Inferior parietal cortex (tissue), 1 donor: ENCODE results near the gene CYGB.
"Not testable (repeated sequence)": the region's sequence is repeated elsewhere in the genome, so short reads cannot be mapped to it uniquely, and the experiment has no call there.

Experiments used
- DNase-seq: peaks from one replicate; pipeline ENCODE4 v3.0.0-alpha.2; 2016; ENCODE audit errors: extremely low spot score

CYGB gene

DNA sequence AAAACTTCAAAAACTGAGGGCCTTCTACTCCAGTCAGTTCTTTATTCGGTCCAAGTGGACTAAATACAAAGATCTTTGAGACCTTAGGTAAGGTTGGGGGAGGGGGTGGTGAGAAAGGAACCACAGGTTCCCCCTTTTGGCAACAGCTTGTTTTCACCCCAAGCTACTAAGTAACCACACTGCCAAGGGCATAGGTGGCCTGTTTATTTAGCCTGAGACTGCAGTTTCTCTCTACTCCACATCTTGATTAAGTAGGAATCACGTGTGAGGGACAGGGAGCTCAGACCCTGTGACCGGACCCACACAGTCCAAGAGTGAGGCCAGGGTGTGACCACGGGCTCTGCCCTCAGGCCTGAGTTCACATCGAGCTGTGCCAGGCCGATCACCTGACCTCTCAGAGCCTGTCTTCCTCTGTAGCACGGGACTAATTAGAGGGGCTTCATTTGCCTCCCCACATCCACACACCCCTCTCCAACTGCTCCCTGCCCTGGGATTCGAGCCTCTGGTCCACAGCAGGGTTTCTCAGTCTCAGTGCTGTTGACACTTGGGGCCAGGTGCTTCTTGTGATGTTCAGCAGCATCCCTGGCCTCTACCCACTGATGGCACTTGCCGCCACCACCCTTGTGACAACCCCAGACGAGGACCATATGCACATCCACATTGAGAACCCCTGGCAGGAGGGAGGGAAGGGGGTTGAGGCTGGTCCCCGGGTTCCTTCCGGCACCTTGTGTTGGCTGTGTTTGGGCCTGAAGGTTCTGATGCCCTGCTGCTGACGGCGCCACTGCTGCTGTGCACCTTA is 30.3 kb upstream of the CYGB start:
- no peak for DNase-seq

DNA sequence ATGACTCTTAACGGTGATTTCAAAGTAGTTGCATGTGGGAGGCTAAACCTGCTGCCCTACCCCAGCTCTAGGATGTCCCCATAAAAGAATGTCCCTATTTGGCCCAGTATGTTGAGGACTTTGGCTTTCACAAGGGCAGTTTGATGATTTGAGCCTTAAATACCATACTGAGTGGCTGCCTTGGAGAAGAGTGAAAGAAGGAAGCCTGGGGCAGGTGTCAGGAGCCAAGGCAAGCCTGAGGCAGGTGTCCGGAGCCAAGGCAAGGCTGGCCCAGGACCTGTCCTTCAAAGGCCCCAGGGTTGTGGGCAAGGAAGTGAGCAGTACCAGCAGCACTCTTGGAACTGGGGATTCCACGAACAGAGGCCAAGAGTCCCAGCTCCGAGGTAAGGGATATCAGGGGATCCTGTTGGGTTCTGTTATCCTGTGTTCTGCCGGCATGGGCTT is 29.5 kb upstream of the CYGB start:
- no peak for DNase-seq

DNA sequence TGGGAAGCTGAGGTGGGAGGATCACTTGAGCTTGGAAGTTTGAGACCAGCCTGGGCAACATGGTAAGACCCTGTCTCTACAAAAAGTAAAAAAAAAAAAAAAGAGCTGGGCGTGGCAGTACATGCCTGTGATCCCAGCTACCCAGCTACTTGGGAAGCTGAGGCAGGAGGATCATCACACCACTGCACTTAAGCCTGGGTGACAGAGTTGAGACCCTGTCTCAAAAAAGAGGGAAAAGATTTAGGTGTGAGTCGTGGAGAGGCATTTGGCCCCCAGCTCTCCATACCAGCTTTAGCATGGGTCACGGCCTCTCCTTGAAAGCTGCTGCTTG is 29.1 kb upstream of the CYGB start:
- DNase-seq, result no peak

DNA sequence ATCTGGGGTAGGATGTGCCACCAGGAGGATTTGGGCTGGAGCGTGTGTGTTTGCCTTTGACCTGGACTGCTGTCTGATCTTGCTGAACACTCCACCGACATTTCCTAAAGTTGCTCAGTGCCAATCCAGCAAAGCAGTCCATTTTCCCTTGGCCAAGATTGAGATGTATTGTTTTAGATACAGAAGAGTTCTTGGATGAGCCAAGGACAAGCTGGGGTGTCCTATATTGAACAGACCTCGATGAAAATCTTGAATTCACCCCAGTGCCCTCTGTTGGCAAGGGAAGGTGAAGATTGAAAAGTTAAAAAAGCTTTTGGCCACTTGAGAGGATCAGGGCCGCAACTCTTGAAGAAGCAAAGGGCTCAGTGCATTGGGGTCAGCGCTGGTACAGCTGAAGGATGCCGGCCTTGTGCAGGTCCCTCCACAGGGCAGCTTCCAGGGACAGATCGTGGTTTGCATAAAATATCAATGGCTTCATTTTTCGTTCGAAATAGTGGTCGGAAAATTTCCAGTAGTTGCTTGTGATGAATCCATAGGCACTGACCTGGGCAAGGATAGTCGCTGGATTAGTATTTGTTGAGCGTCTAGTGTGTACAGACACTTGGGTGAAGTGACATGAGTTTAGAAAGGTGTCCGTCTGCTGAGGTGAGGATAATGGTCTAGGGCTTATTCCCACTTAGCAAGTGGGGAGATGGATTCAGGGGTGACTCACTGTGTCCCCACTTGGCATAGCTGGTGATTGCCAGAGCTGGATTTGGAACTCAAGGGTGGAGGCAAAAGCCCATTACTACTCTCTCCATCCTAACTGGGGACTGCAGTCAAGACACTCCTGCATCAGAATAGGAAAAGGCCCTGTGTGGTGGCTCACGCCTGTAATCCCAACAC is 28.5 kb upstream of the CYGB start:
- DNase-seq, result no peak

DNA sequence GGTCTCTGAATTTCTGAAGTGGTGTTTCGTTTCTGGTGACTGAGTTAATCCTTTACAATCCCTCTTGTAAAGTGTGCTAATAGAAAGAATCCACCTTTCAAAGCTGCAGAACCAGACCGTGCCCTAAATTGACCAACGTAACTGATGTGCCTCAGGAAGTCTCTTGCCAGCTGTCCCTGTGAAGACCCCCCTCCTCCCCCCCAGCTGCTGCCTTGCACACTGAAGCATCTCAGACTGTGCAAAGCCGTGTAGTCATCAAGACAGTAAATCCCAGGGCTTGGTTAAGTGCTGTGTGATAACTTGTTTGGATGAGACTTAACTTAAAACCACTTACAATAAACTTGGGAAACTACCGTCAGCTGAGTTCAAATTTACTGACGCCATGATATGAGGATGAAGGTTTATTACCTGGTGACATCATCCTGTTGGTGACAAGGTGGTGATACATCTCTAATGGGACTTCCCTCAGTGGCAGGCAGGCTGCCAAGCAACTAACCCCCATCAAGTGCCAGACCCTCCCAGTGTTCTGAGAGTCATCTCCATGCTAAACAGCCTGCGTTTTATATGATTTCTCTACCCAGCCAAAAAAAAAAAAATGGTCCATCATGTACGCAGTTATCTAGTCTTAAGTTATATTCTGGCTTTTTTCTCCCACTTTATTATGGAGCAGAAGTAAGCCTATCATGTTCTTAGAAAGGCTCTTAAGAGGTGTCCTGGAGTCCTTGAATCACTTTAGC is 27.6 kb upstream of the CYGB start:
- not testable (repeated sequence) for DNase-seq

DNA sequence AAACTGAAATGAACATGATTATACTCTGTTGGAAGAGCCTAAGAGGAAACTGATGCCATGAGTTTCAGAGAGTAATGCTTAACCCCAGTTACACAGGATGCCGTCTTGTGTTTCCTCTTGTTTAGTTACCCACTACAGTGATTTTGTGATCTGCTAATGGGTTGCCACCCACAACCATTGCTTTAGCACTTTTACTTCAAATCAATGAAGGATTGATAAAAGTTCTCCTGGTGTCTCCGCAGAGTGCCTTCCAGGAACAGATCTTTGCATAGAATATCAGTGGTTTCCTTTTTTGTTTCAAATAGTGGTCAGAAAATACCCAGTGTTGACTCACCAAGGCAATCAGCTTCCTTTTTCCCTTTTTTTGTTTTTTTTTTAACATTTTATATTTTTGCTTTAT is 25.9 kb upstream of the CYGB start:
- not testable (repeated sequence) for DNase-seq

DNA sequence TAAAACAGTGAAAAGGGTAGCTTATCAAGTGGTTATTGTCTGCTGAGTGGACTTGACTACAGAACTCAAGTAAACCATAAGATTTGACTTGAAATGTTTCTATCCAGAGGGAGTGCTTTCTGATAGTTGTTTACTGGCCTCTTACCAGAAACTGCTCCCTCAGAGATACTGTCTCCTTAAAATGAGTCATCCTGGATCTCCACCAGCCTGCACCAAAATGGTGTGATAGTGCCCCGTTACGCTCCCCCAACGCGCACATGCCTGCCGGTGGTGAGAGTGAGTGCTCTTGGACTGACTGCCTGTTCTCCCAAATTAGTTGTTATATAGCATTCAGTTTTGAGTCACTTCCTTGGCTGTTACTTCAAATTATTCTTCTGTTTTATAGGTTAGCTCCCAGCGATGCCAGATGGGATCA is 25.2 kb upstream of the CYGB start:
- peak; percentile 64 for DNase-seq

DNA sequence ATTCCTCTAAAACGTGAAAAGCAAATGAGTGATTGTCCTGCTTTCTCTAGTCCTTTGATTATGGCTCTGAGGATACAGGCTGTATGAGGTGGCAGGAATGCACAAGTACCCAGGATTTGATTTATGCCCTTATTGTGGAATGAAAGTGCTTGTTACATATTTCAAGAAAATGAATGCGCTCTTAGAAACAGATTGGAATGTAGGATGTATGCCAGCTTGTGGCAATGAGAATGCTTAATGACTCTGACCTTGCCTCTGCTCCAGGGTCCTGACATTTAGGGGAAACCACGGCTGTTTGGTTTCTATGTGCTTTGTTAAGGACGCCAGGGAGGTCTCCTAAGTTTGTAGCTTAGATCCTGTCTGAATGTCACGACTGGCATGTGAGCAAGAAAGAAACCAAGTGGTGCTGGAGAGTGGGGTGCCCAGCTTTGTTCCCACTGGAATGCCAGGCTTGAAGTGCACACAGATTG is 24.3 kb upstream of the CYGB start:
- no peak for DNase-seq

DNA sequence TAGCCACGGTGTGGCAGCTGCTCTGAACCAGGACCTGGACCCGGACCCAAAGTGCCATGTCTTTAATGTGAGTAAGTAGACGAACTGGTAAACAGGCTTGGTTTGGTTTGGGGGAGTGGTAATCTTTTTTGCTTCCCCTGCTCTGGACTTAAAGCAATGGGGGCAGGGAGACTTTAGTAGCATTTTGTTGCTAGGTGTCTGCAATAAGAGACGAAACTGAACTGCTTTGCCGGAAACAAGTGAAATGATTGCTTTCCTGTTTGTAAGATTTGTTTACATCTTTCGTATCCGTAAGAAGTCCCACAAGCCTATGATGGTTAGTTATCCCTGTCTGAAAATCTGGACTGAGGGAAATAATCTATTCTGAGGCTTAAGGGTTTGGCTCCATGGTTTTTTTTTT is 23.8 kb upstream of the CYGB start:
- no peak for DNase-seq

DNA sequence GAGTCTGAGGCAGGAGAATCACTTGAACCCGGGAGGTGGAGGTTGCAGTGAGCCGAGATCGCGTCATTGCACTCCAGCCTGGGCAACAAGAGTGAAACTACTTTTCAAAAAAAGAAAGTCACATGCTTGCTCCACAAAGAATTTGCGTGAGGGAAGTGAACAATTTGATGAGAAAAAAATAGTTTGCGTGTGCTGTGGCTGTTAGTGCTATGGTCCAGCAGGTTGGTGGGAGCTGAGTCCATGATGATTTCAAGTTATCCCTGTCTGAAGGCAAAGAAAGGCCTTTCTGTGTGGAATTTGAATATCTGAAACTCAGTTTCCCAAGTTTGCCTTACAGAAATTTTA is 23.3 kb upstream of the CYGB start:
- no peak for DNase-seq

DNA sequence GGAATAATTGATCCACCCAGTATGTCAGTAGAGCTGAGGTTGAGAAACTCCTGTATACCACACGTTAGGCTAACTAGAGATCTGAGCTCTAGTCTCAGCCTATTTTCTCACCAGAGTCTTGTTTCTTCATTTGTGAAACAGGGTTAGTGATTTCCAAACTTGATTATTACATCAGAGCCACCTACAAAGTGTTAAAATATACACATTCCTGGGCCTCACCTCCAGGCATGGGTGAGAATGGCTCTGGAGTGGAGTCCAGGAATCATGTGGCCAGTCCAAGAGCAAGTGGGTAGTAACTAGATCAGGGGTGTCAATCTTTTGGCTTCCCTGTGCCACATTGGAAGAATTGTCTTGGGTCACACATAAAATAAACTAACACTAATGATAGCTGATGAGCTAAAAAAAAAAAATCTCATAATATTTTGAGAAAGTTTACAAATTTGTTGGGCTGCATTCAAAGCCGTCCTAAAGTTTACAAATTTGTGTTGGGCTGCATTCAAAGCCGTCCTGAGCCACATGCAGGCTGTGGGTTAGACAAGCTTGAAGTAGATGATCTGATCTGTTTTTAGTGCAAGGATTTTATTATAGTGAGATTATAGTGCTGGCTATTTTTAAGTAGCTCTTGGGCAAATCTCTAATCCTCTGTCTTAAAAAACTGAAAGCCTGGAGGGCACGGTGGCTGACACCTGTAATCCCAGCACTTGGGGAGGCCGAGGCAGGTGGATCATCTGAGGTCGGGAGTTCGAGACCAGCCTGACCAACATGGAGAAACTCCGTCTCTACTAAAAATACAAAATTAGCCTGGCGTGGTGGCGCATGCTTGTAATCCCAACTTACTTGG is 22.7 kb upstream of the CYGB start:
- DNase-seq, result no peak

DNA sequence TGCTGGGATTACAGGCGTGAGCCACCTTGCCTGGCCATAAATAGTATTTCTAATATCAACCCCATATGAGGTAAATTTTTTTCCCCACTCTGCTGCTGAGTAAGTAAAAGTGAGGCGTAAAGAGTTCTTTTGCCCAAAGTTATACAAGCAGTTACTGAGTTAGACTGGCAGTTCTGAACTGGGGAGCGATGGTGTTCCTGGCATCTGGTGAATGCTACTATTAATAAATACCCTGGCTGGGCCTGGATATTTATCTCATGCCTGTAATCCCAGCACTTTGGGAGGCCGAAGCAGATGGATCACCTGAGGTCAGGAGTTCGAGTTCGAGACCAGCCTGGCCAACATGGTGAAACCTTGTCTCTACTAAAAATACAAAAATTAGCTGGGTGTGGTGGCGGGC is 22.0 kb upstream of the CYGB start:
- not testable (repeated sequence) for DNase-seq

DNA sequence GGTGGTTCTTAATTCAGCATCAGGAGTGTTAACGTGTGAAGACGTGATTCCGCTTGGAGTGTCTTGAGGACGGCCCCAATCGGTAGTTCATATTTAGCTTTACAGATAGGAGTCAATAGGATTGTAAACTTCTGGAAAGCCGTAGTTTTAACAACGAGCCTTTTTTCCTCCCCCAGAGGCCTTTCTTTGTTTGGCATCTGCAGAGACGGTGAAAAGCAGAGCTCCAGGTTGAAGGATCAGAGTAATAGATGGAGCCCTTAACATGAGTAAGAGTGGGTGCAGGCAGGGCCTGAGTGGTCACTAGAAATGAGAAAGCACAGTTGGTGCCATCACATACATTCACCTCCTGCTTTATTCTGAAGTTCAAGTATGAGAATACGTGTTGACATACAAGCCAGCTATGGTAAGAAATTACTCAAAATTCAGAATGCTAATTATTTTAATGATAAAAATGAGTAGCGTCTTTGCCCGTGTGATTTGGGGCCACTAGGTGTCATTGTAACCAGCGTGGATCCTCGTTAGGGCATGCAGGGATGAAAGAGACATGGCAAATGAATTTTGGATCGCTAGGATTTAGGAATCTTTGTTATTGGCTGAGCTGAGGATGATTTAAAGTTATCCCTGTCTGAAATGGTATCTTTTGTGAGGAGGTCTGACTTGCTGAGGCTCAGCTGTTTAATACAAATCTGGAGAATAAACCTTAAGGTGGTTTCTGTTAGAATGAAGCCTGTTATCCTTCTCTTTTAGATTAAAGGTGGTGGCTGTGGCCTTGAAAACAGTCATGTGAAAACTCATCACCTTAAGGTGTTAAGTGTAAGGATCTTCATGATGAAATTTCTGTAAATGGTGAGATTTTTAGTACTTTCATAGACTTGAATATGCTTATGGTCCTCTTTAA is 20.9 kb upstream of the CYGB start:
- peak; percentile 52 for DNase-seq

DNA sequence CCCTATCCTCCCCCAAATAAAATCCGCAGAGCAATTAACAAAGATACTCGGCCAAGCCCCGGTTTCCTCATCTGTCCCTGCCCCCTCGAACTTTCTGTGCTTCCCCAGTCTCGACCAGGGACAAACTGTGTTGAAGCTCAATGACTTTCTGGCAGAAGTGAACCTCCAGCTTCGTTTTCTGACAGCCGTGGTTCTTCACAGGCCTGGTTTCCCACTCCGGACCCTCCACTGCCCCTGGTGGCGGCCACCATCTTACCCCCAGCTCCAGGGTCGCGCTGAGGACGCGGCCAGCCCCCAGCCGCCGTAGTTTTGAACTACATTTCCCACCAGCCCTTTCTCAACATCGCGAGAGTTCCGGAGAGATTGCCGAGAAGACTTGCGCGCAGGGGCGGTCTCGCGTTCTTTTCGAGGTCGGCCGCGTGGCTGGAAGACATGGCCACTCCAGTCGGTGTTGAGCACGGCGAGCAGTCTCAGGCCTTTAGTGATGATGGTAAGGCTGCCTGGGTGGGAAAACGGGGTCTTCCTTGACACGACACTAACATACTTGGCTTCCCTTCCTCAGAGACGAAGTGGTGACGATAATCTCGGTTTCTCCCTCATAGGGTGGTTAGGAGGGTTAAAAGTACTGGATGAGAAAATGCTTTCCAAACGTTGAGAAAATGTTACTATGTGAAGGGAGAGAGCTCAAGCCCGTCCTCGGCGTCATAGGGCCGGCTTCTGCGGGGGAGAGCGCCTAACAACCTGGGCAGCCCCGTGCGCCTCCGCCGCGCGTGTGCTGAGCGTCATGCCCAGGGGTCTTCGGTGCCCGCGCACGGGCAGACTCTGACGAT is 20.1 kb upstream of the CYGB start:
- DNase-seq, result peak; percentile 93

DNA sequence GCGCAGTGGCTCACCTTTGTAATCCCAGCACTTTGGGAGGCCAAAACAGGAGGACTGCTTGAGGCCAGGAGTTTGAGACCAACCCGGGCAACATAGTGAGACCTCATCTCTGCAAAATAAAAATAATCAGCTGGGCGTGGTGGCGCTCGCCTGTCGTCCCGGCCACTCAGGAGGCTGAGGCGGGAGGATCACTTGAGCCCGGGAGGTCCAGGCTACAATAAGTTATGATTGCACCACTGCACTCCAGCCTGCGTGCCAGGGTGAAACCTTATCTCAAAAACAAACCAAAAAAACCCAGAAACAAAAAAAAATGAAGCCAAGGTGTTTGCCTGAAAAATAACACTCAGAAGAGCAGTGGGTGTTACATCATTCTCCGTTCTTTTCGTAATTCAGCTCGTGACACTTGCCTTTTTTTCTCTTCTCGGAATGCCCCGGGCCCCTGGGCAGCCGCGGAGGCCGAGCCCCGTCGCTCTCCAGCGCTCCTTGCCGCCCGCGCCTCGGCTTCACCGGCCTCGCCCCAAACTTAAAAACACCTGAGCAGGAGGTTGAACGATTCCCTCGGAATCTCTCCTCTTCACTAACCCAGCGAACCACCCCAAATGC is 19.4 kb upstream of the CYGB start:
- DNase-seq, result no peak

DNA sequence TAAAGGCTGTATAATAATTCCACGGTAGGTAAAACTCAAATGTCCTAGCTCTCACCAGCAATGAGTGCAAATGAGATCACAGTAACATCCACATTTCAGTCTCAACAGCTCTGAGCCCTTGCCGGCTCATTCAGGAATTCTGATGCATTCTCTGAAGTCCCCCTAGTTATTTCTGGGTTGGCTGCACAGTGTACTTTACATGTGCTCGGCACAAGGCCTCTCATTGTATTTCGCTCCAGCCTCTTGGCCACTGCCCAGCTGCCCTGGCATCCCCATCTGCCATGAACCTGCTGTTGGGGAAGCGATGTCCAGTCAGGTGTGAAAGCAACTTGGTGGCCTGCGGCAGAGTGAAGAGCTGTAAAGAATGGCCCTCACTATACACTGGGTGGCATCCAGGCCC is 16.6 kb upstream of the CYGB start:
- DNase-seq, result peak; percentile 69

DNA sequence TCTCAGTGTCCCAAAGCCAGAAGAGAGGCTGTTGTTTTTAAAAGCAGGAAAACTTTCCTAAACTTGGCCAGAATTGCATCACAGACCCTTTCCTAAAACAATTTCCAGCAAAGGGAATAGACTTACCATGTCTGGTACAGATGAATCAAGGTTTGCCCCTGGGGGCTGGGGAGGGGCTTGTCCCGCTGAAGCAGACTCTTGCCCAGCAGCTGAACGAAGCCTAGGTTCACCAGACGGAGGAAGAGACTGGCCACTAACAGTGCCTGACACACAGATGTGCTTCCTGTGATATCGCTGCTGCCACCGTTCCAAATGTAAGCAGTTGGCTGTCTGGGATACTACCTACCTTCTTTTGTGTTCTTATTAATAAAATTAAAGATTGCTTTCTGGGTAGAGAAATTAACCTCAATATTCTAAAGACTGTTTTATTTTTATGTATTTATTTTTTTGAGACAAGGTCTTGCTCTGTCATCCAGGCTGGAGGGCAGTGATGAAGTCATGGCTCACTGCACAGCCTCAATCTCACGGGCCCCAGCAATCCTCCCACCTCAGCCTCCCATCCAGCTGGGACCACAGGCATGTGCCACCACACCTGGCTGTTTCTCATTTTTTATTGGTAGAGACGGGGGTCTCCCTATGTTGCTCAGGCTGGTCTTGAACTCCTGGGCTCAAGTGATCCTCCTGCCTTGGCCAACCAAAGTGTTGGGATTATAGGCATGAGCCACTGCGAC is 15.8 kb upstream of the CYGB start:
- no peak for DNase-seq

DNA sequence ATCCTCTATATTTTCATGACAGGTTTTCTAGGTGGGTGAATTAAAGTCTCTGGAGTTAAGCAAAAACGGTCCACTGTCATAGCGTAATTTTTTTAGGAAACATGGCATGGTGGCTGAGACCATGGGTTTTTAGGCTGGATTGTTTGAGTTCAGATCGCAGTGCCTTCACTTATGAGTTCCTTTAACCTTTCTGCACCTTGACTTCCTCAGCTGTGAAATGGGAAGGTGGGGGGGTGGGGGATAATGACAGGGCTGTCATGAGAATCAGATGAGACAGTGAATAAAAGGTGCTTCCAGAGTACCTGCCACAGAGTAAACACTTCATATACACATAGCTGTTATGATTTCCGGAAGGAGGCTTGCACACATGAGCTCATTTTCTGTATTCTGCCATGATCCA is 14.2 kb upstream of the CYGB start:
- no peak for DNase-seq
